ENCODE data around the gene RABAC1.

DNA sequence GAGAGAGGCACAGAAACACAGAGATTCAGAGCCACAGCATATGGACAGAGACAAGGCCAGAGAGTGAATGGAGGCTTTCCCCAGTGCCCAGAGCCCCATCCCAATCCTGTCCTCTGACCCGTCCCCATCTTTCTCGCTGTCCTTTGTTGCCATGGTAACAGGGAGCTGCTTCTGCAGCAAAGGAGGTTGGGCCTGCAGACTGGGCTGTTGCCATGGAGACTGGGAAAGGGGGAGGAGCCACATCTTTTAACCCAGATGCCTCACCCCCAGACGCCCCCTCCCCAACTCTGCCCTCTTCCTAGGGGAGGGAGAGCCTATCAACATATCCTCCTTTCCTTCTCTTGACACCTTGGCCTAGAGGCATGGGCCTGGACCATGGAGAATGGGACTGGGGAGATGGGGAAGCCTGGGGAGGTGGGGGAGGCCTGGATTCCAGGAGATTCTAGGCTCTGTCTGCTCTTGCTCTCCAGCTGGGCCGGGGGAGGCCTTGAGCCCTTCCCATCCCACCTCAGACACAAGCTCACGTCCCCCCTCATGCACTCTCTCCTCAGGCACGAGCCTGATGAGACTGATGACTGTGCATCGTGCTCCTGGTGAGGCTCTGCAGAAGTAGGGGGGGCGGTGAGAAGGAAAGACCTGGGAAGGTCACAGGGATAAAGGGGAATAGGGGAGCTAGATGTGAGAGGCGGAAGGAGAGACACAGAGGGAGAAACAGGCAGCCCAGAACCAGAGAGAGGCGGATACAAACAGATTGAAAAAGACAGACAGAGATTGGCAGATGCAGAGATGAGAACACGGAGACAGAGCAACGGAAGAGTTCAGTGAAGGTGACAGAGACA lies 37.1 kb upstream of the RABAC1 start:
- TF ChIP-seq, protein P1, sequence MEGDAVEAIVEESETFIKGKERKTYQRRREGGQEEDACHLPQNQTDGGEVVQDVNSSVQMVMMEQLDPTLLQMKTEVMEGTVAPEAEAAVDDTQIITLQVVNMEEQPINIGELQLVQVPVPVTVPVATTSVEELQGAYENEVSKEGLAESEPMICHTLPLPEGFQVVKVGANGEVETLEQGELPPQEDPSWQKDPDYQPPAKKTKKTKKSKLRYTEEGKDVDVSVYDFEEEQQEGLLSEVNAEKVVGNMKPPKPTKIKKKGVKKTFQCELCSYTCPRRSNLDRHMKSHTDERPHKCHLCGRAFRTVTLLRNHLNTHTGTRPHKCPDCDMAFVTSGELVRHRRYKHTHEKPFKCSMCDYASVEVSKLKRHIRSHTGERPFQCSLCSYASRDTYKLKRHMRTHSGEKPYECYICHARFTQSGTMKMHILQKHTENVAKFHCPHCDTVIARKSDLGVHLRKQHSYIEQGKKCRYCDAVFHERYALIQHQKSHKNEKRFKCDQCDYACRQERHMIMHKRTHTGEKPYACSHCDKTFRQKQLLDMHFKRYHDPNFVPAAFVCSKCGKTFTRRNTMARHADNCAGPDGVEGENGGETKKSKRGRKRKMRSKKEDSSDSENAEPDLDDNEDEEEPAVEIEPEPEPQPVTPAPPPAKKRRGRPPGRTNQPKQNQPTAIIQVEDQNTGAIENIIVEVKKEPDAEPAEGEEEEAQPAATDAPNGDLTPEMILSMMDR (IDR thresholded peaks at IDR 0.05) = no peak
- TF ChIP-seq ZFX (IDR thresholded peaks at IDR 0.05; ENCODE audit: borderline replicate concordance) = no peak

All from 22Rv1 (cell line).